ENCODE measurements around the gene GCAT.

- TF ChIP-seq, protein P1, sequence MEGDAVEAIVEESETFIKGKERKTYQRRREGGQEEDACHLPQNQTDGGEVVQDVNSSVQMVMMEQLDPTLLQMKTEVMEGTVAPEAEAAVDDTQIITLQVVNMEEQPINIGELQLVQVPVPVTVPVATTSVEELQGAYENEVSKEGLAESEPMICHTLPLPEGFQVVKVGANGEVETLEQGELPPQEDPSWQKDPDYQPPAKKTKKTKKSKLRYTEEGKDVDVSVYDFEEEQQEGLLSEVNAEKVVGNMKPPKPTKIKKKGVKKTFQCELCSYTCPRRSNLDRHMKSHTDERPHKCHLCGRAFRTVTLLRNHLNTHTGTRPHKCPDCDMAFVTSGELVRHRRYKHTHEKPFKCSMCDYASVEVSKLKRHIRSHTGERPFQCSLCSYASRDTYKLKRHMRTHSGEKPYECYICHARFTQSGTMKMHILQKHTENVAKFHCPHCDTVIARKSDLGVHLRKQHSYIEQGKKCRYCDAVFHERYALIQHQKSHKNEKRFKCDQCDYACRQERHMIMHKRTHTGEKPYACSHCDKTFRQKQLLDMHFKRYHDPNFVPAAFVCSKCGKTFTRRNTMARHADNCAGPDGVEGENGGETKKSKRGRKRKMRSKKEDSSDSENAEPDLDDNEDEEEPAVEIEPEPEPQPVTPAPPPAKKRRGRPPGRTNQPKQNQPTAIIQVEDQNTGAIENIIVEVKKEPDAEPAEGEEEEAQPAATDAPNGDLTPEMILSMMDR (IDR thresholded peaks at IDR 0.05) = no peak
- TF ChIP-seq POLR2A (IDR thresholded peaks at IDR 0.05) = no peak
These were observed 24.5 kb downstream of the GCAT start for GRCh38 chr22:37832022-37832857.

Measured in esophagus squamous epithelium (tissue), 4 donors.